Limb (tissue), 2 donors: ENCODE results near the gene AGPAT2.

Experiments
- DNase-seq, 2 donors: peaks; one replicate each; pipeline ENCODE4 v3.0.0-alpha.2; 2016; ENCODE audit errors: extremely low spot score in 2 of 2

The AGPAT2 gene

DNA sequence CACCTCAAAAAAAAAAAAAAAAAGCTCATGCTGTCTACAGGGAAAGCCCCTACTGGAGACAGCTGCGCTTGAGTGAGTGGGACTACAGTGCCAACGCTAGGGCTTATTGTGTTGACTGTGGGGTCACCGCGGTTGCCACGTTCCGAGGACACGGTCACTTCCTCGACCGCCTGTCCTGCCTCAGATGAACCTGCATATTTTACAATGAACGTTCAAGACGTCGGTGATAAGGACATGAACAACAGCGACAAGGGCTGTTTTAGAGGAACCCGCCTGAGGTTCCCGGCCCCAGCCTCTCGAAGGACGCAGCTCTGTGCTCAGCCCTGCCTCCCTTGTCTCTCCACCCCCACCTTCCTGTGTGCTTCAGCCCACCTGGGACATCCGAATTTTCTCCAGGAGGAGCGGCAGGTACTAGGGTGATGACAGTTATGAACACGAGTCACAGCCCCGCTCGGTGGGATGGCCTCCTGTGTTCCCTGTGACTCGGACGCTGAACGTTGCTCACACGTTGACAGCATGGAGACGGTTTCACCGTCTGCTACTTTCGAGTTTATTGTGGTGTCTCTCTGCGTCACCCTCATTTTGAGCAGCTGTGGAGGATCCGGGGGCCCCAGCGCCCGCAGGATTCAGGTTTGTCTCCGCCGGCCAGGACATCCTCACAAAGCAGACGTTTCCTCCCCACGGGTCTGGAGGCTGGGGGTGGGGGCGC is 13.9 kb upstream of the AGPAT2 start:
- DNase-seq: no peak

DNA sequence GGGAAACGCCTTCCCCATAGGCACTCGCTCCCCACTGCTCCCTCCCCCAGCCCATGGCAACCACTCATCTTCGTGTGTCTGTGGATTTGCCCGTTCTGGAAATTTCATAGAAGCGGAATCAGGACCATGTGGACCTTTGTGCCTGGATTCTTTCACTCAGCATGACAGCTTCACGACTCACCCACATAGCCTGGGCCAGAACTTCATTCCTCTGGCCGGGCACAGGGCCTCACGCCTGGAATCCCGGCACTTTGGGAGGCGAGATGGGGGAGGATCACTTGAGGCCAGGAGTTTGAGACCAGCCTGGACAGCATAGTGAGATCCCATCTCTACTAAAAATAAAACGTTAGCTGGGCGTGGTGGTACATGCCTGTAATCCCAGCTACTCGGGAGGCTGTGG is 13.0 kb upstream of the AGPAT2 start:
- no peak for DNase-seq

DNA sequence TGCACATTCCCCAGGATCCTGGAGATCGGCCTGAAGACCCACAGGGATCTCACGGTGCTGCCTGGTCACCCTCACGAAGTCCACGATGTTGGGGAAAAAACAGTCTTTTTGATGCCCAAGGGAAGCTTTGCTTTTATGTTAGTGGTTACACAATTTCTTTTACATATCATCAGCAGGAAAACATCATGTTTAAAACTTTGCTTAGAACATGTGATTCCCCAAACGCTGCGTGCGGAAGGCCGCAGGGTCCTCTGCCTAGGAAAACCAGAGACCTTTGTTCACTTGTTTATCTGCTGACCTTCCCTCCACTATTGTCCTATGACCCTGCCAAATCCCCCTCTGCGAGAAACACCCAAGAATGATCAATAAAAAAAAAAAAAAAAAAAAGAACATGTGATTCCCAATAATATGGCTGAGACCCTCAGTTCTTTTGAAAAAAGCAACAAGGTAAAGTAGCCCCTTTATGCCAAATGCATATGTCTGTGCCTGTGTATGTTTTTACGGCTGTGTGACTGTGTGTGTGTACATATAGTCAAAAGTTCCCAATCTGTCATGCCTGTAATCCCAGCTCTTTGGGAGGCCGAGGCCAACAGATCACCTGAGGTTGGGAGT is 11.5 kb upstream of the AGPAT2 start:
- DNase-seq: no peak

GRCh38 chr9:136697821-136698526 is 10.7 kb upstream of the AGPAT2 start:
- DNase-seq: no peak

- no peak for DNase-seq
Measured at GRCh38 chr9:136697146-136697820, 10.0 kb upstream of the AGPAT2 start.

- DNase-seq: peak in 1 of 2 donors; percentile 58
Measured at GRCh38 chr9:136696502-136696901, 9.2 kb upstream of the AGPAT2 start.

DNA sequence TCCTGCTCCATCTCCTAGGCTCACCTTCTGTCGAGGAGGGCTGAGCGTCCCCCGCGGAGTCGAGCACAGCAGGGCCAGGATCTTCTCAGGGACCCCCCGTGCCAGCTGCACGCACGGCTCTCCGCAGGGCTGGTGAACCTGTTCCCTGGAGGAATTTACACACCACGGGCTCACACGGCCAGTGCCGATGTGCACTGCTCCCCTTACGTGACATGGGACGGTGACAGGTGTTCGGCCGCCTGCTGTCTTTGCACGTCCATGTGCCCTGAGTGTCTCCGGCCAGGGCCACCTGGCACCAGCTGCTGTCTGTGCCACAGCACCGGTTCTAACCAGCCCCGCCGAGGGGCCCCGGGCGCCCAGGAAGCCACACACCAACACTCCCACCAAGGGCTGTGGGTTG is 8.7 kb upstream of the AGPAT2 start:
- no peak for DNase-seq

DNA sequence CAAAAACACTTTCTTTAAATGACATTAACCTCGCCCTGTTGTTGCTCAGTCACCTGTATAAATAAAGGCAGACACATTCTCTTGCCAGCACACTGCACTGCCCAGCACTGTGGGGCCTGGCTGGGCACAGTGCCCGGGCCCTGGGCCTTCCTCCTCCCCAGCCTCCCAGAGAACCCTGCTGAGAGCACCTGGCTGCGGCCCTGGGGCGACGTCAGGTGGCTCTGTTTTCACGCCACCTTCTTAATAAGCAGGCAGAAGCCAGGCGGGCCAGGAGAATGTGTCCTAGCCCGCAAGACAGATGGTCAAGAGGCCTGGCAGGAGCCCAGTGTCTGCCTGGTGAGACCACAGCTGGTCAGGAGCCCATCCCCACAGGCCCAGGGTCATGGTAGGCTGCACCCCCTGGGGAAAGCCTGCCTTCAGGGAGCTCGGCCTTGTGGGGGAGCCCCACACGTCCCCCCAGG is 8.2 kb upstream of the AGPAT2 start:
- no peak for DNase-seq

- DNase-seq: no peak
Measured at GRCh38 chr9:136694872-136695247, 7.6 kb upstream of the AGPAT2 start.

GRCh38 chr9:136694163-136694871 is 7.1 kb upstream of the AGPAT2 start:
- no peak for DNase-seq

DNA sequence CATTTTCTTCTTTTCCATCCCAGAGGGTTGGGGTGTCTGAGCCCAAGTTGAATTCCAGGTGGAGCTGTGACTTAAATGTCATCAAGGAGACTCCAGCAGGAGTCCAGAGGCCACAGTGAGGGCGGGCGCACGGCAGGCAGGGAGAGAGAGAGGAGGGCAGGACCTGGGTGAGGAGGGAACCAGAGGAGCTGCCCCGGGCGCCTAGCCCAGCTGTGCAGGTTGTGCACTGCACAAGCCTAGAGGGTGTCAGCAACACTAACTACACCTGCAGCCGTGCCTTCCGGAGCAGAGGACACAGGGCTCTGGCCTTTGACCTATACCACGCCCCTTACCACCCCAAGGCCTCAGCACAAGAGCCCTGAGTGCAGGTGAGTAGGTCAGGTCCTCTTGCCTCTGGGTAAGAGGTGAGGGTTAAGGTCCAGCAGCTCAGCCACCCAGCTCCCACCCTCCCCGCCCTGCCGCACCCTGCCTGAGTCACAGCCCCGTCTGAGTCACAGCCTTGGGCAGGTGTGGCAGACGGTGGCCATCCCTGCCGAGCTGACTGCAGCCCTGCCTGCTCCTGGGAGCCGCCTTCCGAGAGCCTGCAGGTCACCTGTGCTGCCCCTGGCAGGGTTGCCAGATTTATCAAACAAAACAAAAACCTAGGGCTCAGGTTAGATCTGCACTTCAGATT is 6.4 kb upstream of the AGPAT2 start:
- no peak for DNase-seq

DNA sequence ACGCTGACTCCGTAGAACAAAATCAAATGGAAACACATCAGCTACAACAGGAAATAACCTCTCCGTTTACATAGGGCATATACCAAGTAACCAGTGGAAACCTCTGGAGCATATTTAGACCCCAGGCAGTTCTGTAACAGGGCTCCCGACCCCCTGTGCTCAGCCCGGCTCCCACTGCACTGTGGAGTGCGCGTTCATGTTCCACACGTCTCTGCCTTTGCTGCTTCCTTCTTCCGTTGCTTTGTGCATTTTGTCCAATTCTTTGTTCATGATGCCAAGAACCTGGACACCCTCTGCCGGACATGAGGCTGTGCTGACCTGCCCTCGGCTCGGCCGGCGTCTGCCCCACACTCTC is 5.9 kb upstream of the AGPAT2 start:
- DNase-seq: no peak

- no peak for DNase-seq
Measured at GRCh38 chr9:136692185-136693134, 5.2 kb upstream of the AGPAT2 start.

- no peak for DNase-seq
Measured at GRCh38 chr9:136691316-136692184, 4.3 kb upstream of the AGPAT2 start.

- no peak for DNase-seq
Measured at GRCh38 chr9:136690806-136691261, 3.6 kb upstream of the AGPAT2 start.

DNA sequence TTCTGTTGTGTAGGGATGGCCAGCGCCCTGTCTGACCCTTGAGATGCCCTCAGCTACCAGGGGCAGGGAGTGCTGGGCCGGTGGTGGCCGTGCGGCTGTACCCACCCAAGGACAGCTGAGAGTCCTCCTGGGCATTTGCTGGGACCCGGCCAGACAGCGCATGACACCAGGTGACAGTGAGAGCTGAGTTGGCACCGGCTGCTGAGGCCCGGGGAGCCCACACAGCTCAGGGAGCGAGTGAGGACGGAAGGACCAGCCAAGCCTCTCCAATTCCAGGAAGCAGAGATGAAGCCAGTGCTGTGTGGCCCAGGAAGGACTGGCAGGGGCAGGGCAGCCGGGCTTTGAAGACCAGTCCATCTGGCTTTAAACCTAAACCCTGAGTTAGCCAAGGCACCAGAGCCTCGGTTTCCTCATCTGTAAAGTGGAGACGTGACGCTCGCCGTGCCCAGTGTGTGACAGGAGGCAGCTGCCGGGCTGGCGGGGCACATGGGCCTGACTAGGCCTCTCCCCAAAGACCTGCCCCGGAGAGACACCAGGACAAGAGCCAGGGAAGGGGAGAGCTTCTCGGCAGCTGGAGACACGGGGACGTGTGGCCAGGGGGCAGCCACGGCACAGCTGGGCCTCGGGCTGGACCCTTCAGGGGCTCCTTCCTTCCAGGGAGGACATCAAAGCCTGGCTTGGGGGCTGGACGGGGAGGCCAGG is 3.0 kb upstream of the AGPAT2 start:
- DNase-seq: no peak

- no peak for DNase-seq
Measured at GRCh38 chr9:136689108-136689460, 1.8 kb upstream of the AGPAT2 start.
